Activated CD4-positive, alpha-beta T cell treated with anti-CD3 and anti-CD28 coated beads for 36 hours (primary cell): ENCODE data around the gene RASSF4. TPM values are rescaled to one million over a fixed set of nuclear protein-coding genes. Genes with fewer than 3 reads are reported as not detected.

ENCODE experiments used
- total RNA-seq, 2 experiments: library from RNA; stranded (reverse); gene quantifications; one replicate each; pipeline ENCODE4 v1.2.3, GENCODE V29; 2021

Gene RASSF4
- total RNA-seq, 2 experiments from 2014 or later, result 1.0 to 1.3 TPM

Other genes with a start within 250 kb of the RASSF4 start
- not detected for gene TMEM72, start 48.5 kb upstream of the RASSF4 start, total RNA-seq
- gene DEPP1, start 19.0 kb downstream of the RASSF4 start, total RNA-seq, result under 1 TPM; 0.28 to 0.34 TPM
- 10 to 100 TPM; 18.8 to 21.6 TPM for gene ZNF22, start 41.1 kb downstream of the RASSF4 start, total RNA-seq